ENCODE results near the gene DRD3.

- TF ChIP-seq CTCF (IDR thresholded peaks at IDR 0.05) (no peak), POLR2A (IDR thresholded peaks at IDR 0.05) (no peak)
Measured at GRCh38 chr3:114143817-114144216, 35.0 kb downstream of the DRD3 start.
